Measurements from ENCODE around the gene LGALS3. TPM values are rescaled to one million over a fixed set of nuclear protein-coding genes. Genes with fewer than 3 reads are reported as not detected.

Gene LGALS3
- total RNA-seq, 2 donors from 2014 or later, result 195 to 237 TPM

DNA sequence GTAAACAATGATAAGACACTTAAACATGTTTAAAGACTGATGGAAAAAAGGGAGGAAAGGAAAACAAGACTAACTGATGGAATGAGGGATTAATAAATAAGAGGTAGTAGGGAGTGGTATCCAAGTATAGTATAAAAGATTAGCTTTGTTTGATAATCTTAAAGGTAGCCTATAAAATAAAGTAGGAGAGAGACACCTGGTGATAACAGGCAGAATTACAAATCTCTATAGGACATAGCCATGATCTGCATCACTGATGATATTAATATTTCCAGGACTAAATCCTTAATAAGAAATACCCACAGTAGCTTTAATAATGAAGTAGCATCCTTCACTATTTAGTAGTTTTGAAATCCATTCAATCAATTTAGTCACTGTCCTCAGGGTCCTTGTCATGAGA, 31.9 kb downstream of the LGALS3 start:
- no peaks in the 10 kb centered on the region for H3K4me1 ChIP-seq (ENCODE audit: control insufficient read depth in 1 of 2, low read depth in 2 of 2)
- no peak overlapping the region for H3K4me3 ChIP-seq
- no peaks in the 10 kb centered on the region for H3K9me3 ChIP-seq
- no peak for DNase-seq (ENCODE audit: low spot score)
- H3K27ac ChIP-seq, result no peak overlapping the region
- H3K36me3 ChIP-seq, result no peaks in the 10 kb centered on the region
- TF ChIP-seq, protein P1, sequence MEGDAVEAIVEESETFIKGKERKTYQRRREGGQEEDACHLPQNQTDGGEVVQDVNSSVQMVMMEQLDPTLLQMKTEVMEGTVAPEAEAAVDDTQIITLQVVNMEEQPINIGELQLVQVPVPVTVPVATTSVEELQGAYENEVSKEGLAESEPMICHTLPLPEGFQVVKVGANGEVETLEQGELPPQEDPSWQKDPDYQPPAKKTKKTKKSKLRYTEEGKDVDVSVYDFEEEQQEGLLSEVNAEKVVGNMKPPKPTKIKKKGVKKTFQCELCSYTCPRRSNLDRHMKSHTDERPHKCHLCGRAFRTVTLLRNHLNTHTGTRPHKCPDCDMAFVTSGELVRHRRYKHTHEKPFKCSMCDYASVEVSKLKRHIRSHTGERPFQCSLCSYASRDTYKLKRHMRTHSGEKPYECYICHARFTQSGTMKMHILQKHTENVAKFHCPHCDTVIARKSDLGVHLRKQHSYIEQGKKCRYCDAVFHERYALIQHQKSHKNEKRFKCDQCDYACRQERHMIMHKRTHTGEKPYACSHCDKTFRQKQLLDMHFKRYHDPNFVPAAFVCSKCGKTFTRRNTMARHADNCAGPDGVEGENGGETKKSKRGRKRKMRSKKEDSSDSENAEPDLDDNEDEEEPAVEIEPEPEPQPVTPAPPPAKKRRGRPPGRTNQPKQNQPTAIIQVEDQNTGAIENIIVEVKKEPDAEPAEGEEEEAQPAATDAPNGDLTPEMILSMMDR (IDR thresholded peaks at IDR 0.05), result peak; percentile 59
- ATAC-seq (ENCODE audit: insufficient number of reproducible peaks, low FRiP score, low read depth), result no peak
- H3K27me3 ChIP-seq (replicated peaks; ENCODE audit: insufficient read depth), result no peaks in the 10 kb centered on the region

DNA sequence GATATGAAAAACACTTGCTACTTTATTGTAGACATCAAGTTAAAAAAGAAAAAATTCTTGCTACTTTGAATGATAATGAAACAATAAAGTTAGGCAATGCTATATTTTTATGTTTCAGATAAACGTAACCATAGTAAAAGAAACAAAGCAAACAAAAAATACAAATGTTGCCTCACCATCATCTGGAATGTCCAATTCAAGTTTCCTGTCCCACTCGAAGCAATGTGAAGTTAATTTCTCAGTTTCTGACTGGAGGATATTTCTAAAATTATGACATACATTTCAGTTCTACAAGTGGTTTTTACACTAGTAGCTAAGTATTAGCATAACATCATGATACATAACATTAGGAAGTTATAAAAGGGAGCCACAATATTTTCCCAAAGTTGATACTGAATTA, 41.5 kb downstream of the LGALS3 start:
- Histone ChIP-seq H3K9me3 (no peaks in the 10 kb centered on the region), H3K4me3 (no peak overlapping the region), H3K4me1 (ENCODE audit: control insufficient read depth in 1 of 2, low read depth in 2 of 2) (no peaks in the 10 kb centered on the region), H3K27ac (no peak overlapping the region), H3K27me3 (replicated peaks; ENCODE audit: insufficient read depth) (no peaks in the 10 kb centered on the region), H3K36me3 (no peaks in the 10 kb centered on the region)
- TF ChIP-seq, protein P1 (IDR thresholded peaks at IDR 0.05), result no peak
- DNase-seq (ENCODE audit: low spot score) (no peak), ATAC-seq (ENCODE audit: insufficient number of reproducible peaks, low FRiP score, low read depth) (no peak)

DNA sequence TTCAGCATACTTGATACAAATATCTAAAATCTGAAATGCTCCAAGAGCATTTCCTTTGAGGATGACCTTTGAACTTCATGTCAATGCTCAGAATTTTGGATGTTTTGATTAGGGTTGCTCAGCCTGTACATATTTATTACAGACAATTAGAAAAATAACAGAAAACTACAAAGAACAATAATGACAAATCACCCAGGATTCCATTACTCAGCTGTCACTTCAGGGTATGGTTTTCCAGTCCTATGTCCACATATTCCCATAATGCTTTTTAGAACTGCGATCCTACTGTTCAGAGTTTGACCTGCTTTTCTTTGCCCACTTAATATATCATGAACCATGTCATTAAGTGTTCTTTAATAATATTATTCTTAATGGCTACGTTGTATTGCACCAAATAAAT, 51.0 kb downstream of the LGALS3 start:
- H3K36me3 ChIP-seq, result no peaks in the 10 kb centered on the region
- peaks cover 9 to 13% of the 10 kb centered on the region in 2 donors for H3K4me1 ChIP-seq (ENCODE audit: control insufficient read depth in 1 of 2, low read depth in 2 of 2)
- no peak overlapping the region for H3K27ac ChIP-seq
- DNase-seq (ENCODE audit: low spot score) (no peak), ATAC-seq (ENCODE audit: insufficient number of reproducible peaks, low FRiP score, low read depth) (no peak)
- no peak overlapping the region for H3K4me3 ChIP-seq
- TF ChIP-seq, protein P1 (IDR thresholded peaks at IDR 0.05), result no peak
- H3K27me3 ChIP-seq (replicated peaks; ENCODE audit: insufficient read depth), result no peaks in the 10 kb centered on the region
- no peaks in the 10 kb centered on the region for H3K9me3 ChIP-seq

DNA sequence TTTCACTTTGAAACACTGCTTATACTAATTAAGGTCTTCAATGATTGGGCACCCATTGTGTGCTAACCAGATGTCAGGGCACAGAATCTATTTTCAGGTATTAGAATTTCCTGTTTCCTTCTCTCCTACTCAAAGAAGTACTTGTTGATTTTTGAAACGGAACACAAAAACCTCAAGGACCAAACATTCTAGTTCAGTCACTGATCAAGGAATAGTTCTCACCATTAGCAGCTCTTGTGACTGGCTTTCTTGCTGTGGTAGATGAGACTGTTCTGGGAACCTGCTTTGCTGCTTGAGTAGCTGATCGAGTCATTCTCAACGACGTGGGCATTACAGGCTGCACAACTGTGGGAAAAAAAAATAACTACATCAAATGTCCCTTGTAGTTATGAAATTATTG, 51.4 kb downstream of the LGALS3 start:
- Histone ChIP-seq H3K27ac (no peak overlapping the region), H3K4me3 (no peak overlapping the region), H3K36me3 (no peaks in the 10 kb centered on the region), H3K4me1 (ENCODE audit: control insufficient read depth in 1 of 2, low read depth in 2 of 2) (peaks cover 9 to 13% of the 10 kb centered on the region in 2 donors), H3K27me3 (replicated peaks; ENCODE audit: insufficient read depth) (no peaks in the 10 kb centered on the region), H3K9me3 (no peaks in the 10 kb centered on the region)
- DNase-seq (ENCODE audit: low spot score) (no peak), ATAC-seq (ENCODE audit: insufficient number of reproducible peaks, low FRiP score, low read depth) (no peak)
- TF ChIP-seq, protein P1 (IDR thresholded peaks at IDR 0.05), result no peak

DNA sequence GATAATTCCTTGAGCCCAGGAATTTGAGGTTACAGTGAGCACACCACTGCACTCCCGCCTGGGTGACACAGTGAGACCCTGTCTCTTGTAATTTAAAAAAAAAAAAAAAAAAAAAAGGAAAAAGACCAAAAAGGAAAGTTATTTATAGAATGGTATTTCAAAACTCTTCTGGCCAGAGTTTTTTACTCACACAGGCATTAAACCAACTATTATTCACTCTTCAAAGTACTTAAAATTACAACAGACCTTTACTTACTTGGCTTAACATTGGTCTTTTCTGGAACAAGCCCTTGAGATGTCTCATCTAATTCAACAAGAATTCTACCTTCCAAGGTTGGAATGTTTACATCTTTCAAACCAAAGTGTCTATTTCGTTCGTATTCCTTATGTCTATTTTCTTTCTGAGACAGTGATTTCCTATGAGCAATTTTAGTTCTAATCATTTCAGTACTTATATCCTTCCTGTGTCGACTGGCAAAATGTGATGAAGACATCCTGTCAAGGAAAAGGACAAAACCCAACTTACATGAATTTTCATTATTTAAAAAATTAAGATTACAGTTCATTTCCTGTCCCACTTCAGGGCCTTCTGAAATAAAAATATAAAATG, 59.7 kb downstream of the LGALS3 start:
- TF ChIP-seq, protein P1 (IDR thresholded peaks at IDR 0.05), result no peak

More for the DNA sequence above, 59.7 kb downstream of the LGALS3 start:
- H3K36me3 ChIP-seq, result no peaks in the 10 kb centered on the region
- no peaks in the 10 kb centered on the region for H3K27me3 ChIP-seq (replicated peaks; ENCODE audit: insufficient read depth)
- no peak overlapping the region for H3K4me3 ChIP-seq
- H3K27ac ChIP-seq, result no peak overlapping the region
- ATAC-seq (ENCODE audit: insufficient number of reproducible peaks, low FRiP score, low read depth) (no peak), DNase-seq (ENCODE audit: low spot score) (no peak)
- H3K4me1 ChIP-seq (ENCODE audit: control insufficient read depth in 1 of 2, low read depth in 2 of 2), result peaks cover 3 to 8% of the 10 kb centered on the region in 2 donors
- no peaks in the 10 kb centered on the region for H3K9me3 ChIP-seq

All from thoracic aorta (tissue), 2 donors.